SKM-1 (cell line): ENCODE data around the gene LRP10.

Experiments
- DNase-seq: peaks from one replicate; lab custom pipeline; 2025; ENCODE audit not compliant: unreplicated experiment; lab: John Stamatoyannopoulos, UW

The LRP10 gene

GRCh38 chr14:22915886-22916521 lies 44.5 kb downstream of the LRP10 start:
- peak; percentile 31 for DNase-seq

- DNase-seq = peak; percentile 70
These were observed 47.5 kb downstream of the LRP10 start, which contains the start of gene RBM23 for GRCh38 chr14:22918804-22919600. Gene RBM23, minus strand, starts transcription at chr14:22919149.

- DNase-seq = no peak
These were observed 48.0 kb downstream of the LRP10 start for GRCh38 chr14:22919601-22919921.

GRCh38 chr14:22920697-22921096 lies 49.2 kb downstream of the LRP10 start:
- DNase-seq = no peak

- DNase-seq = no peak
These were observed 50.8 kb downstream of the LRP10 start for GRCh38 chr14:22922294-22922693.

- no peak for DNase-seq
These were observed 52.2 kb downstream of the LRP10 start for GRCh38 chr14:22923746-22924145.

- no peak for DNase-seq
These were observed 54.0 kb downstream of the LRP10 start for GRCh38 chr14:22925513-22925912.

GRCh38 chr14:22926316-22926715 lies 54.8 kb downstream of the LRP10 start:
- DNase-seq = no peak

GRCh38 chr14:22928237-22929103 lies 56.9 kb downstream of the LRP10 start:
- DNase-seq = no peak

GRCh38 chr14:22929104-22929960 lies 57.8 kb downstream of the LRP10 start, which contains the start of gene PRMT5:
Gene PRMT5, minus strand, starts transcription at chr14:22929376. Its CDS starts 15 bp downstream, at chr14:22929361.
- DNase-seq = peak; percentile 83

GRCh38 chr14:22929961-22930364 lies 58.4 kb downstream of the LRP10 start:
- DNase-seq = no peak
